Spleen (tissue), 7 donors: ENCODE measurements around the gene GM2A.

Experiments used
- POLR2AphosphoS5 ChIP-seq, 3 donors: sonication (generic); formaldehyde crosslinking; IDR thresholded peaks; one replicate each; pipeline ENCODE4 v1.5.1; 2017; ENCODE audit warnings: antibody characterized with exemption in 3 of 3
- TF ChIP-seq, protein P1 (sequence below), 11 experiments: fragments of 200-600 bp in 7 of 11; fragments of 450-650 bp in 4 of 11; sonication (generic) in 4 of 11; IDR thresholded peaks in 8 of 11; conservative IDR thresholded peaks in 3 of 11; 1 replicate in 7 of 11; 2 replicates in 4 of 11; pipeline versions ENCODE4 v1.4.0 to v1.8.0; 2016 to 2021; ENCODE audit warnings: antibody characterized with exemption in 11 of 11, inconsistent platforms in 4 of 11, mild to moderate bottlenecking in 1 of 11
- donor health status: DM: no; HTN: no; CAD: no; lungs with moderate emphysema.
- donor health status: DM: no; HTN: no; CAD: no.
- donor health status: DM: no; HTN: no; CAD: no.

DNA sequence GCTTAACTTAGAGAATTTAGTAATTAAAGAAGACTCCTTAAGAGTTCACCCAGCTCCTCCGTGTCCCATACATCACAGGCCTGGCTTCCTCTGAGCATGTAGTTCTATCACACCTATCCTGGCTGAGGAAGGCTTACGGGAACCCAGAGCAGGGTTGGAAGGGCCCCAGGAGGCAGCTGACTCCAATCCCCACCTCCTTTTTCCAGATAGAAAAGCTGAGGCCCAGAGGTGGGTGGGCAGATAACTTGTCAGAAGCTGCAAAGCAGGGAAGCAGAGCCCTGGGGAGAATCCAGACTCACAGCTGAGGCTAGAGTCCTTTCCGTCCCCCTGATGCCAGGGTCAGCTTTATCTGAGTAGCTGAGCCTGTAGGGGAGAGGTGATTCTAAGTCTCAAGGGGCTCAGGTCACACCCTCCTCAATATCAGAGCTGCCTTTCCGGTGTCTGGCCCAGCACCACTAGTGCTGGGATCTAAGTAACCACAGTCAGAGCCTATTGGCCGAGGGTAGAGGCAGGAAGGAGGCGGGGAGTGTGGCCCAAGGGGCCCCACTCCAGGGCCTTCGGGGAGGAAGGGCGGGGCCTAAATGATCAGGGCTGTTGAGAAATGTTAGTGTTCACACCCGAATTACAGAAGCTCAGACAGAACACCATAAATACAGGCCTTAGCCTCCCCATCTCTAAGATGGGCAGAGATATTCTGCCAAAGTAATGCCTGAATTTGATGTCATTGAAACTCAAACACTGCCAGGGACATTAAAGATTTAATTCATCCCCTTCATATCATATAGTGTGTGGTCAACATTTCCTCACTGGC is 39.0 kb upstream of the GM2A start:
- TF ChIP-seq POLR2AphosphoS5 (IDR thresholded peaks at IDR 0.05) = peak; percentile 70 to 95 (median 87)
- TF ChIP-seq, protein P1, sequence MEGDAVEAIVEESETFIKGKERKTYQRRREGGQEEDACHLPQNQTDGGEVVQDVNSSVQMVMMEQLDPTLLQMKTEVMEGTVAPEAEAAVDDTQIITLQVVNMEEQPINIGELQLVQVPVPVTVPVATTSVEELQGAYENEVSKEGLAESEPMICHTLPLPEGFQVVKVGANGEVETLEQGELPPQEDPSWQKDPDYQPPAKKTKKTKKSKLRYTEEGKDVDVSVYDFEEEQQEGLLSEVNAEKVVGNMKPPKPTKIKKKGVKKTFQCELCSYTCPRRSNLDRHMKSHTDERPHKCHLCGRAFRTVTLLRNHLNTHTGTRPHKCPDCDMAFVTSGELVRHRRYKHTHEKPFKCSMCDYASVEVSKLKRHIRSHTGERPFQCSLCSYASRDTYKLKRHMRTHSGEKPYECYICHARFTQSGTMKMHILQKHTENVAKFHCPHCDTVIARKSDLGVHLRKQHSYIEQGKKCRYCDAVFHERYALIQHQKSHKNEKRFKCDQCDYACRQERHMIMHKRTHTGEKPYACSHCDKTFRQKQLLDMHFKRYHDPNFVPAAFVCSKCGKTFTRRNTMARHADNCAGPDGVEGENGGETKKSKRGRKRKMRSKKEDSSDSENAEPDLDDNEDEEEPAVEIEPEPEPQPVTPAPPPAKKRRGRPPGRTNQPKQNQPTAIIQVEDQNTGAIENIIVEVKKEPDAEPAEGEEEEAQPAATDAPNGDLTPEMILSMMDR (IDR thresholded peaks at IDR 0.05 in 8 of 11, conservative IDR thresholded peaks at IDR 0.05 in 3 of 11) = peak in 1 of 11 experiments; percentile 11
